GM19468 (cell line): Measurements from ENCODE around the gene FRMD5.
A peak's percentile ranks its signal among the peaks of the same experiment; 100 is the strongest.
"Not testable (repeated sequence)": the region's sequence is repeated elsewhere in the genome, so short reads cannot be mapped to it uniquely, and the experiment has no call there.

Experiments
- ATAC-seq: cut with Tn5 transposase; IDR thresholded peaks from one replicate; pipeline ENCODE4 v1.9.1; 2021; ENCODE audit warnings: mild to moderate bottlenecking, moderate library complexity, moderate number of reproducible peaks; ENCODE audit not compliant: unreplicated experiment; ENCODE audit errors: extremely low read depth

FRMD5 gene

GRCh38 chr15:44195151-44195740, at the start of gene FRMD5:
Gene FRMD5, minus strand, starts transcription at chr15:44195271.
- peak; percentile 98 for ATAC-seq

GRCh38 chr15:44243829-44244228, 48.8 kb upstream of the FRMD5 start:
- no peak for ATAC-seq

- ATAC-seq = no peak
Observed at GRCh38 chr15:44243141-44243540, 48.1 kb upstream of the FRMD5 start.

GRCh38 chr15:44231842-44232241, 36.8 kb upstream of the FRMD5 start:
- ATAC-seq = no peak

GRCh38 chr15:44229301-44229700, 34.2 kb upstream of the FRMD5 start:
- not testable (repeated sequence) for ATAC-seq

GRCh38 chr15:44227584-44227983, 32.5 kb upstream of the FRMD5 start:
- no peak for ATAC-seq

- not testable (repeated sequence) for ATAC-seq
Observed at GRCh38 chr15:44227001-44227400, 31.9 kb upstream of the FRMD5 start.

- no peak for ATAC-seq
Observed at GRCh38 chr15:44222478-44222877, 27.4 kb upstream of the FRMD5 start.

GRCh38 chr15:44219073-44219472, 24.0 kb upstream of the FRMD5 start:
- ATAC-seq = no peak

- no peak for ATAC-seq
Observed at GRCh38 chr15:44216958-44217357, 21.9 kb upstream of the FRMD5 start.

- no peak for ATAC-seq
Observed at GRCh38 chr15:44215594-44215993, 20.5 kb upstream of the FRMD5 start.

GRCh38 chr15:44208956-44209355, 13.9 kb upstream of the FRMD5 start:
- no peak for ATAC-seq

GRCh38 chr15:44207643-44208042, 12.6 kb upstream of the FRMD5 start:
- no peak for ATAC-seq

- ATAC-seq = no peak
Observed at GRCh38 chr15:44199393-44199792, 4.3 kb upstream of the FRMD5 start.

- no peak for ATAC-seq
Observed at GRCh38 chr15:44194323-44195150, 534 bp downstream of the FRMD5 start.

- no peak for ATAC-seq
Observed at GRCh38 chr15:44193651-44194322, 1.3 kb downstream of the FRMD5 start.

- ATAC-seq = no peak
Observed at GRCh38 chr15:44188795-44189194, 6.3 kb downstream of the FRMD5 start.

GRCh38 chr15:44186705-44187104, 8.4 kb downstream of the FRMD5 start:
- no peak for ATAC-seq

GRCh38 chr15:44183363-44183762, 11.7 kb downstream of the FRMD5 start:
- ATAC-seq = no peak

- no peak for ATAC-seq
Observed at GRCh38 chr15:44181410-44181809, 13.7 kb downstream of the FRMD5 start.

GRCh38 chr15:44177139-44177538, 17.9 kb downstream of the FRMD5 start:
- ATAC-seq = no peak
